ENCODE measurements around the gene CD300A.

GRCh38 chr17:74464730-74465377 is 1.6 kb upstream of the CD300A start:
- TF ChIP-seq ZSCAN23 (tag by site-specific recombination; IDR thresholded peaks at IDR 0.05): no peak
- no peak for TF ChIP-seq HOXA7 (CRISPR knock-in tag; IDR thresholded peaks at IDR 0.05; ENCODE audit: borderline replicate concordance)
- TF ChIP-seq ZNF513 (tag by site-specific recombination; IDR thresholded peaks at IDR 0.05): no peak
- TF ChIP-seq CTCF (tag by site-specific recombination; IDR thresholded peaks at IDR 0.05): no peak
- TF ChIP-seq ZNF623 (tag by site-specific recombination; IDR thresholded peaks at IDR 0.05): no peak
